Astrocyte (in vitro differentiated cells and primary cell): ENCODE results near the gene SUSD3. TPM values are rescaled to one million over a fixed set of nuclear protein-coding genes. Genes with fewer than 3 reads are reported as not detected.
"Not testable (repeated sequence)": the region's sequence is repeated elsewhere in the genome, so short reads cannot be mapped to it uniquely, and the experiment has no call there.

Source experiments
- DNase-seq: peaks from one replicate; pipeline ENCODE4 v3.0.0-alpha.2; 2010; ENCODE audit warnings: low read depth
- FAIRE-seq: peaks from 2 replicates; lab custom pipeline; 2011; peaks lifted over from hg19 to GRCh38; lab: Jason Lieb, UNC
- H2AFZ ChIP-seq: 2 replicates; pipeline ENCODE4 v1.6.0; 2012; ENCODE audit warnings: low read depth, low read length, inconsistent platforms
- H3K27ac ChIP-seq: 2 replicates; pipeline ENCODE4 v1.5.1; 2011; ENCODE audit warnings: low read depth, low read length, inconsistent platforms
- H3K27me3 ChIP-seq: 2 replicates; pipeline ENCODE4 v1.6.0; 2011; ENCODE audit warnings: low read length, inconsistent platforms; ENCODE audit not compliant: insufficient read depth
- H3K36me3 ChIP-seq: 2 replicates; pipeline ENCODE4 v1.5.1; 2011; ENCODE audit warnings: low read length, inconsistent platforms; ENCODE audit not compliant: insufficient read depth
- H3K4me1 ChIP-seq: 2 replicates; pipeline ENCODE4 v1.5.1; 2011; ENCODE audit warnings: low read length, inconsistent platforms; ENCODE audit not compliant: insufficient read depth
- H3K4me2 ChIP-seq: 2 replicates; pipeline ENCODE4 v1.6.0; 2012; ENCODE audit warnings: low read length, inconsistent platforms
- H3K4me3 ChIP-seq: 2 replicates; pipeline ENCODE4 v1.5.1; 2011; ENCODE audit warnings: low read depth, mild to moderate bottlenecking, low read length, inconsistent platforms; ENCODE audit not compliant: insufficient read depth
- H3K79me2 ChIP-seq: 2 replicates; pipeline ENCODE4 v1.6.0; 2012; ENCODE audit warnings: mild to moderate bottlenecking, low read length, inconsistent platforms; ENCODE audit not compliant: insufficient read depth
- H3K9ac ChIP-seq: 2 replicates; pipeline ENCODE4 v1.6.0; 2012; ENCODE audit warnings: mild to moderate bottlenecking, low read length, inconsistent platforms
- H3K9me3 ChIP-seq: 2 replicates; pipeline ENCODE4 v1.5.1; 2012; ENCODE audit warnings: low read depth, mild to moderate bottlenecking, low read length, inconsistent platforms; ENCODE audit not compliant: insufficient read depth
- H4K20me1 ChIP-seq: 2 replicates; pipeline ENCODE4 v1.6.0; 2012; ENCODE audit warnings: low read length, inconsistent platforms; ENCODE audit not compliant: insufficient read depth
- H3K27ac Mint-ChIP-seq: one replicate; pipeline ENCODE4 v1.8.0; 2021; ENCODE audit warnings: mild to moderate bottlenecking, mixed read lengths; ENCODE audit not compliant: unreplicated experiment
- H3K27me3 Mint-ChIP-seq: one replicate; pipeline ENCODE4 v1.8.0; 2021; ENCODE audit warnings: low read depth, mixed read lengths; ENCODE audit not compliant: unreplicated experiment
- H3K36me3 Mint-ChIP-seq: one replicate; pipeline ENCODE4 v1.8.0; 2021; ENCODE audit warnings: low read depth, mixed read lengths; ENCODE audit not compliant: unreplicated experiment
- H3K4me1 Mint-ChIP-seq: one replicate; pipeline ENCODE4 v1.8.0; 2021; ENCODE audit warnings: low read depth, mixed read lengths; ENCODE audit not compliant: unreplicated experiment
- H3K4me3 Mint-ChIP-seq: one replicate; pipeline ENCODE4 v1.8.0; 2021; ENCODE audit warnings: mild to moderate bottlenecking, moderate library complexity, mixed read lengths; ENCODE audit not compliant: unreplicated experiment
- H3K9me3 Mint-ChIP-seq: one replicate; pipeline ENCODE4 v1.8.0; 2021; ENCODE audit warnings: mild to moderate bottlenecking, mixed read lengths; ENCODE audit not compliant: unreplicated experiment
- CTCF ChIP-seq: IDR thresholded peaks from 2 replicates; pipeline ENCODE4 v1.5.1; 2011; ENCODE audit warnings: low read depth, mild to moderate bottlenecking, inconsistent platforms, low read length, moderate library complexity; ENCODE audit not compliant: insufficient read depth
- EZH2 ChIP-seq: IDR thresholded peaks from 2 replicates; pipeline ENCODE4 v1.6.1; 2012; ENCODE audit warnings: mild to moderate bottlenecking, low read length, inconsistent platforms; ENCODE audit not compliant: insufficient read depth
- total RNA-seq: library from RNA; stranded (reverse); gene quantifications from 2 replicates; pipeline ENCODE4 v1.2.1, GENCODE V29; 2021

Gene SUSD3
- total RNA-seq, 1 donor from 2014 or later: not detected

GRCh38 chr9:93116072-93116961 lies 57.8 kb downstream of the SUSD3 start:
- H3K4me1 ChIP-seq: peaks cover 18% of the 10 kb centered on the region
- no peak overlapping the region for H3K4me2 ChIP-seq
- no peak overlapping the region for H3K27ac Mint-ChIP-seq
- no peak overlapping the region for H3K27ac ChIP-seq
- no peaks in the 10 kb centered on the region for H3K27me3 ChIP-seq
- no peak overlapping the region for H3K4me3 Mint-ChIP-seq
- H3K9ac ChIP-seq: no peak overlapping the region
- no peaks in the 10 kb centered on the region for H3K4me1 Mint-ChIP-seq
- H4K20me1 ChIP-seq: peaks cover 17% of the 10 kb centered on the region
- no peaks in the 10 kb centered on the region for H3K79me2 ChIP-seq
- H3K4me3 ChIP-seq: no peak overlapping the region
- H3K27me3 Mint-ChIP-seq: peaks cover 9% of the 10 kb centered on the region
- no peak overlapping the region for H2AFZ ChIP-seq
- no peaks in the 10 kb centered on the region for H3K36me3 Mint-ChIP-seq
- peaks cover 3% of the 10 kb centered on the region for H3K36me3 ChIP-seq
- no peaks in the 10 kb centered on the region for H3K9me3 Mint-ChIP-seq
- no peak for DNase-seq
- H3K9me3 ChIP-seq: no peaks in the 10 kb centered on the region
- TF ChIP-seq CTCF (no peak), EZH2 (no peak)
- no peak for FAIRE-seq

- not testable (repeated sequence) for H3K36me3 Mint-ChIP-seq, H4K20me1 ChIP-seq, FAIRE-seq, H3K9me3 Mint-ChIP-seq, H3K9me3 ChIP-seq, H3K27me3 ChIP-seq, H3K27ac ChIP-seq, H3K4me3 ChIP-seq, H3K79me2 ChIP-seq, H3K36me3 ChIP-seq, DNase-seq, H3K27me3 Mint-ChIP-seq, H3K4me3 Mint-ChIP-seq, H2AFZ ChIP-seq, H3K27ac Mint-ChIP-seq, H3K4me2 ChIP-seq, H3K9ac ChIP-seq, H3K4me1 Mint-ChIP-seq
- peaks cover 12% of the 10 kb centered on the region for H3K4me1 ChIP-seq
These were observed 59.0 kb downstream of the SUSD3 start for GRCh38 chr9:93117521-93117920.

GRCh38 chr9:93117924-93118862 lies 59.7 kb downstream of the SUSD3 start:
- H3K4me3 ChIP-seq: no peak overlapping the region
- no peaks in the 10 kb centered on the region for H3K79me2 ChIP-seq
- H3K9ac ChIP-seq: no peak overlapping the region
- Mint-ChIP-seq H3K4me1 (no peaks in the 10 kb centered on the region), H3K27ac (no peak overlapping the region), H3K27me3 (peaks cover 9% of the 10 kb centered on the region), H3K4me3 (no peak overlapping the region), H3K36me3 (no peaks in the 10 kb centered on the region), H3K9me3 (no peaks in the 10 kb centered on the region)
- peaks cover 12% of the 10 kb centered on the region for H3K4me1 ChIP-seq
- peaks cover 3% of the 10 kb centered on the region for H3K36me3 ChIP-seq
- no peak overlapping the region for H3K4me2 ChIP-seq
- H3K27me3 ChIP-seq: no peaks in the 10 kb centered on the region
- no peak for FAIRE-seq
- H4K20me1 ChIP-seq: peaks cover 5% of the 10 kb centered on the region
- no peaks in the 10 kb centered on the region for H3K9me3 ChIP-seq
- H3K27ac ChIP-seq: no peak overlapping the region
- no peak for DNase-seq
- TF ChIP-seq CTCF (no peak), EZH2 (no peak)
- H2AFZ ChIP-seq: no peak overlapping the region
